AG09309 (cell line): Measurements from ENCODE around the gene MTX3.

Experiments used
- DNase-seq: peaks from one replicate; pipeline ENCODE4 v3.0.0-alpha.2; 2010; ENCODE audit warnings: low read depth
- H3K4me3 ChIP-seq: 2 replicates; pipeline ENCODE4 v1.5.1; 2011; ENCODE audit warnings: mild to moderate bottlenecking, low read depth, low read length, moderate library complexity; ENCODE audit not compliant: control insufficient read depth
- CTCF ChIP-seq: IDR thresholded peaks from 2 replicates; pipeline ENCODE4 v1.5.1; 2011; ENCODE audit warnings: mild to moderate bottlenecking, low read depth, low read length, inconsistent platforms; ENCODE audit not compliant: insufficient read depth, control insufficient read depth; ENCODE audit errors: missing control alignments

The MTX3 gene

GRCh38 chr5:79955356-79955895 is 35.6 kb downstream of the MTX3 start:
- TF ChIP-seq CTCF: no peak
- DNase-seq: no peak
- H3K4me3 ChIP-seq: no peak overlapping the region

GRCh38 chr5:79954620-79955019 is 36.4 kb downstream of the MTX3 start:
- no peak for DNase-seq
- no peak for TF ChIP-seq CTCF
- no peak overlapping the region for H3K4me3 ChIP-seq

- no peak for TF ChIP-seq CTCF
- DNase-seq: no peak
Observed at GRCh38 chr5:79947567-79947966, 43.5 kb downstream of the MTX3 start.

DNA sequence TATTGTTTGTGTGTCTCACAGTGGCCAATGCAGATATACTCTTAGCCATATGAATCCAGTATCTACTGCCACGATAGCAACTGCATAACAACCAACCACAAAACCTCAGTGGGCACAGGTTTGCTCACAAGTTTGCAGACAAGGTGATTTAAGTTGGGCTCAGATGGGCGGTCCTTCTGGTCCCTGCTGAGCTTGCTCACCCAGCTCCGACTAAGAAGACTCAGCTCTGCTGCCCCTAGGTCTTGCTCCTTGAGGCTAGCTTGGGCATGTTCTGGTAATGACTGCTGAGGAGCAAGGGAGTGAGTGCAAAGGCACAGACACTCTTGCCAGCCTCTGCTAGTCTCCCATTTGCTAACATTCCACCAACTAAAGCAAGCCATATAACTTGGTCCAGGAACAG is 52.6 kb downstream of the MTX3 start:
- H3K4me3 ChIP-seq: no peak overlapping the region
- no peak for DNase-seq
- no peak for TF ChIP-seq CTCF

More at GRCh38 chr5:79947567-79947966, 43.5 kb downstream of the MTX3 start:
- H3K4me3 ChIP-seq: no peak overlapping the region

- H3K4me3 ChIP-seq: no peak overlapping the region
- DNase-seq: no peak
- no peak for TF ChIP-seq CTCF
Observed at GRCh38 chr5:79936646-79937216, 54.3 kb downstream of the MTX3 start.

DNA sequence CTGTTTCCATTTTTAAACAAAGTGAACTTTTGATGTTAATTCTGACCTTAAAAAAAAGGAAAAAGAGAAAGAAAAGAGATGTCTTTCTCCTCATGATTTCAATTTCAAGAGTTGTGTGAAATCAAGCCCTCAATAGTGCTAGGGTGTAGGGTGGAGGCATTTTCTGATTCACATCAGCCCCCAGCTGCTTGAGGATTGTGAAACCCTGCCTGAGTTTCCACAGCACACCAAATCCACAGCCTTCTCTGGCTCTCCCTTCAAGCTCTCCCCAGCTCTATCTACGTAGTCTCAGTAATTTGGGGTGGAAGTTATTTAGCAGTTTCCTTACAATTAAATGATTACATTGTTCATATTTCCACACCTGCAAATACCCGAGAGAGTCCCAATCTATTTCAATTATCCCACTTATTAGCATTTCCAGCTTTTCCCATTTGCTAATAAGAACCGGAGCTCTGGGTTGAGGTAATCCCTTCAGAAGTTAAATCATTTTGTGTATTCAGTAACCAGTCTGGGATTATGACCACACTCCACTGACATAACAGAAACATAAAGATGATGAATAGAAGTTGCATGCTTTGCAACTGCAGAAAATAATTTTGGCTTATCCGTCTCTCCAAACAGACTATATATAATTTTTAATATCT is 54.9 kb downstream of the MTX3 start:
- peak; percentile 32 for DNase-seq

More for the DNA sequence above, 54.9 kb downstream of the MTX3 start:
- no peak for TF ChIP-seq CTCF
- H3K4me3 ChIP-seq: no peak overlapping the region
